Kidney tubule cell (primary cell): ENCODE measurements around the gene RAB10.
"Not testable (repeated sequence)": the region's sequence is repeated elsewhere in the genome, so short reads cannot be mapped to it uniquely, and the experiment has no call there.

ENCODE experiments used
- DNase-seq: peaks from one replicate; pipeline ENCODE4 v3.0.0-alpha.2; 2018; ENCODE audit warnings: low spot score

The RAB10 gene

DNA sequence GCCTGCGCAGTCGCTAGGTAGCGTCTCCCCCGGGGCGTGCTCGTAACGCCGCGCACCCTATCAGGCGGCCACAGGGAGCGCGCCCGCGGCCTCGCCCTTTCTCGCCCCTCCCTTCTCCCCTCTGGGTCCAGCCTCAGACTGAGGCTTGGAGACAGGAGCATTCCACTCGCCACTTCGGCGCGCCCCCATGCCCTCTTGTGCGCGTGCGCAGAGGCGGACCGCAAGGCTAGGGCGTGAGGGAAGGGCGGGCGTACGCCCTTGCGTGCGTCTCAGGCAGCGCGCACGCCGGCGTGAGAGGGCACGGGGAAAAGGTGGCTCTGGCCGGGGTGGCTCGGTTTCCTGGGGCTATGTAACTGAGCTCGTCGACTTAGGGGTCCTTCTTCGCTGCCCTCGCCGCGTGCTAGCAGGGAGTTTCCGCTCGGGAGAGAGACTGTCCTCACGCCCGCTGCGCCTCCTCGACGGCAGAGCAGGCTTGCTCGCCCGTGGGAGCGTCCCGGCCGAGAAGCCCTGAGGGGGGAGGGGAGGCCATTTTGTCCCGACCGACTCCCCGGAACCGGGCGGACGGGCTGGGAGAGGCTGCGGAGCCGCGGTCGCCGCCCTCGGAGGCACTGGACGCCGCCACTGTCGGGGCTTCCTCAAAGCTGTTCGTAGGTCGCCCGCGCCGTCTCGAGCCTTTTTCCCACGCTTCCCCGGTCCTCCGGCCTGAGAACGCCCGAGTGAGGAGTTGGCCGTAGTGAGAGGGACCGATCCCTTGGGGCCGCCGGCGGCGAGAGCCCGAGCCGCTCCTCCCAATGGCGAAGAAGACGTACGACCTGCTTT lies at the start of gene RAB10:
TSS of gene RAB10 (plus strand) at position 267 of the 819 bp plus-strand sequence. CDS start at position 792, 525 bp downstream.
- peak; percentile 99 for DNase-seq

DNA sequence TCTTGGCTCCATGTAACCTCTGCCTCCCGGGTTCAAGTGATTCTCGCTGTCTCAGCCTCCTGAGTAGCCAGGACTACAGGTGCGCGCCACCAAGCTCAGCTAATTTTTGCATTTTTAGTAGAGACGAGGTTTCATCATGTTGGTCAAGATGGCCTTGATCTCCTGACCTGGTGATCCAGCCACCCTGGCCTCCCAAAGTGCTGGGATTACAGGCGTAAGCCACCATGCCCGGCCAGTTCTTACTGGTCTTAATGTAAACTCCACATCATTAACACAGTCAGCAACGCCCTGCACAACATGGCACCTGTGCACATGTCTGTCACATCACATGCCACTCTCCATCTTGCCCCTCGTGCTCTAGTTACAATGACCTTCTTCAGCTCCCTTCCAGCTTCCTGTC lies 45.8 kb upstream of the RAB10 start:
- no peak for DNase-seq

DNA sequence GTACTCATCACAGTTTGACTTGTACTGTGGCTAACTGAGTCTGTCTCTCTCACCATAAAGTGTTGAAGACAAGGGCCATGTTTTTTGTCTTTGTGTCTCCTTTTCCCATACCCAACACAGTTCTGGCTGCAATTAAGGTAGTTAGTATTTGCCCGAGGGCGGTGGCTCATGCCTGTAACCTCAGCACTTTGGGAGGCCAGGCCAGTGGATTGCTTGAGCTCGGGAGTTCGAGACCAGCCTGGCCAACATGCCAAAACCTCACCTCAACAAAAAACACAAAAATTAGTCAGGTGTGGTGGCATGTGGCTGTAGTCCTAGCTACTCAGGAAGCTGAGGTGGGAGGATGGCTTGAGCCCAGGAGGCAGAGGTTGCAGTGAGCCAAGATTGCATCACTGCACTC lies 44.7 kb upstream of the RAB10 start:
- DNase-seq = no peak

DNA sequence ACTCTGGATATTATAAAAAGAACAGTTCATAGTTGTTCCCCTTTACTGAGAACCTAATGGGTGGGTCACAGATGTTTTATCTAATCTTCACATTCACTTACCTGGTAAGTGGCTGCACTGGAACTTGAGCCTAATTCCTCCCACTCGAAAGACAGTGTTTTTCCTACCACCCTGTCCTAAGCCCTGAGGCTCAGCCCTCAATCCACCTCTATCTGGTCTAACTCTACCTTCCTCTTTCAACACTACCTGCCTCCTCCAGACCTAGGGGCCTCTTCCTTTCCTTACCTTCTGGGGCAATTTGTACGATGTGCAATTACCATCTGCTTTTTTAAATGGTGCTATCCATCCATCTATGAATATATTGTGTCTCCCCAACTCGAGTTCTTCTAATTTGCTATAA lies 41.9 kb upstream of the RAB10 start:
- no peak for DNase-seq

DNA sequence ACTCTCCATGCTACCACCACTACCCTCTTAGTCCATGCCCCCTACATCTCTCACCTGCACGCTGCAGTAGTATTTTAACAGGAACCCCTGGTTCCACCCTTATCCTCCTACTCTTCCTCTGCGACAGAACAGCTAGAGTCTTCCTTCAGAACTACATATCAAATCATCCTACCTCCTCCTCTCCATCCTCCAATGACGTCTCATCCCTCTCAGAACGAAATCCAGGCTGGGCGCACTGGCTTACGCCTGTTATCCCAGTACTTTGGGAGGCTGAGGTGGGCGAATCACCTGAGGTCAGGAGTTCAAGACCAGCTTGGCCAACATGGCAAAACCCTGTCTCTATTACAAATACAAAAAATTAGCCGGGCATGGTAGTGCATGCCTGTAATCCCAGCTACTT lies 41.3 kb upstream of the RAB10 start:
- DNase-seq = no peak

DNA sequence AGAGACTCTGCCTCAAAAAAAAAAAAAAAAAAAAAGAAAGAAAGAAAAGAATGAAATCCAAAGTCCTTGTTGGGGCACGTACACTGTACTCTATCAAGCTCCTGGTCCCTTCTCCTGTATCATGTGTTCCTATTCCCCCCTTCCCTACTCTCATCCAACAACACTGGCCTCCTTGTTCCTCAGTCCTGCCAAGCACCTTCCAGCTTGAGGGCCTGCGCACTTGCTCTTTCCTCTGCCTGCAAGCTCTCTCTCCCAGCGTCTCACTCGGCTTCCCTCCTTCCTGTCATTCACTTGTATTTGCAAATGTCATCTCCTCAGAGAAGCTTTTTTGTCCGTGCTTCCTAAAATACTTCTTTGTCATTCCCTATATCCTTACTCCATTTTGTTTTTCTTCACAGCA lies 40.8 kb upstream of the RAB10 start:
- DNase-seq = no peak

DNA sequence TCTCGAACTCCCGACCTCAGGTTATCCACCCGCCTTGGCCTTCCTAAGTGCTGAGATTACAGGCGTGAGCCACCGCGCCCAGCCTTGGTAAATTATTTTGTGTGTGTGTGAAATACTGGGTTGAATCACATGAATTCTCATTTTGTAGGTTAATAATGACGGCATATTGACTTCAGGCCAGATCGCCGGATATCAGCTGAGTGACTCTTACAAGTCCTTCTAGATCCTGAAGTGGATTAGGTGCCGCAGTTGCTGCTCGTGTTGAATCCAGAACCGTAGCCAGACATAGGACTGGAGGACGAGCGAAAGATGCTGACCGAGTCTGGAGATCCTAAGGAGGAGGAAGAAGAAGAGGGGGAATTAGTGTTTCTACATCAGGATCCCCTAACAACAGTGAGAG lies 39.4 kb upstream of the RAB10 start:
- DNase-seq = no peak

DNA sequence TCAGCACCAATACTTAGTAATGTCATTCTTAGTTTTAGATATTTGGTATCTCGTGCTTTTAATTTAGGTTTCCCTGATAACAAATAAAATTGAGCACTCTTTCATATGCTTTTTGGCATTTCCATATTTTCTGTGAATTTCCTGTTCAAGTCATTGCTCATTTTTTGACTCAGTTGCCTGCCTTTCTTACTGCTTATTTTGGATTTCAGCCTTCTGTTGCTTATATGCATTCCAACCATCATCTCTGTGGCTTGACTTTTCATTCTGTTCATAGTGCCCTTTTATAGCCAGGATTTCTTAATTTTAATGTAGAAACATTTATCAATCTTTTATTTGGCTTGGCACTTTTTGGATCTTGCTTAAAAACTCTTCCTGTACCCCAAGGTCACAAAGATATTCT lies 37.0 kb upstream of the RAB10 start:
- DNase-seq = no peak

DNA sequence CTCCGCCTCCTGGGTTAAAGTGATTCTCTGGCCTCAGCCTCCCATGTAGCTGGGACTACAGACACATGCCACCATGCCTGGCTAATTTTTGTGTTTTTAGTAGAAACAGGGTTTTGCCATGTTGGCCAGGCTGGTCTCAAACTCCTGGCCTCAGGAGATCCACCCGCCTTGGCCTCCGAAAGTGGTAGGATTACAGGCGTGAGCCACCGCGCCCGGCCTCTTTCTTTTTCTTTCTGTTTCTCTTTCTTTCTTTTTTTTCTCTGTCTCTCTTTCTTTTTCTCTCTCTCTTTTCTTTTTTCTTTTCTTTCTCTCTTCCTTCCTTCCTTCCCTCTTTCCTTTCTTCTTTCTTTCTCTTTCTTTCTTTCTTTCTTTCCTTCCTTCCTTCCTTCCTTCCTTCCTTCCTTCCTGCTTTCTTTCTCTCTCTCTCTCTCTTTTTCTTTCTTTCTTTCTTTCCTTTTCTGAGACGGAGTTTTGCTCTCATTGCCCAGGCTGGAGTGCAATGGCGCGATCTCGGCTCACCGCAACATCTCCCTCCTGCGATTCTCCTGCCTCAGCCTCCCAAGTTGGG lies 35.0 kb upstream of the RAB10 start:
- not testable (repeated sequence) for DNase-seq

DNA sequence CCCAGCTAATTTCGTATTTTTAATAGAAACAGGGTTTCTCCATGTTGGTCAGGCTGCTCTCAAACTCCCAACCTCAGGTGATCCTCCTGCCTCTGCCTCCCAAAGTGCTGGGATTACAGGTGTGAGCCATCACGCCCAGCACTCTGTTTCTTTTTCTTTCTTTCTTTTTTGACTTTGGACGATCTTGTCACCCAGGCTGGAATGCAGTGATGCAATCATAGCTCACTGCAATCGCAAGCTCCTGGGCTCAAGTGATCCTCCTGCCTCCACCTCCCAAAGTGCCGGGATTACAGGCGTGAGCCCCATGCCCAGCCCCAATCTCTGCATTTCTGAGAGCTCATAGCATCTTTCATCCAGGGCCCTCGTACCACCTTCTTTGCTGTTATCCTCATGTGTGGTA lies 34.5 kb upstream of the RAB10 start:
- not testable (repeated sequence) for DNase-seq

DNA sequence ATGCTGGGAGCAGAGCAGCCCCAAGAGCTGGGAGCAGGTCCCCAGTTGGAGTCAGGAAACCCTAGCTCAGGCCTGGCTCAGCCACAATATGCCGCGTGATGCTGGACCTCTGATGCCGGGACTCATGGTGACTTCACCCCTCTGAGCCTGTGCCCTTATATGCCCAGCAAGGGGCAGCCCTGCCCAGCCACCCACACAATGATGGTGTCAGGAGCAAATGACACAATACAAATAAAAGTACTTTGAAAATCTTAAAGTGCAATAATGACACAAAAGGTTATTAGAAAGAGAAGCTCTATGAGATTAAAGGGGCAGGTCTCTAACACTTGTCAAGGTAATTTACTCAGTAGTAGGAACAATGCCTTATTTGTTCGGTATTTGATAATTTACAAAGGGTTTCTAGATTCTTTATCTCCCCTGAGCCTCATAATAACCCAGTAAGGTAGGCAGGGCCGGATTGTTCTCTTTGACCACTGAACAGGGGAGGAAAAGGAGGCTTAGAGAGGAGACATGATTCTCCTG lies 33.3 kb upstream of the RAB10 start:
- DNase-seq = peak; percentile 63

DNA sequence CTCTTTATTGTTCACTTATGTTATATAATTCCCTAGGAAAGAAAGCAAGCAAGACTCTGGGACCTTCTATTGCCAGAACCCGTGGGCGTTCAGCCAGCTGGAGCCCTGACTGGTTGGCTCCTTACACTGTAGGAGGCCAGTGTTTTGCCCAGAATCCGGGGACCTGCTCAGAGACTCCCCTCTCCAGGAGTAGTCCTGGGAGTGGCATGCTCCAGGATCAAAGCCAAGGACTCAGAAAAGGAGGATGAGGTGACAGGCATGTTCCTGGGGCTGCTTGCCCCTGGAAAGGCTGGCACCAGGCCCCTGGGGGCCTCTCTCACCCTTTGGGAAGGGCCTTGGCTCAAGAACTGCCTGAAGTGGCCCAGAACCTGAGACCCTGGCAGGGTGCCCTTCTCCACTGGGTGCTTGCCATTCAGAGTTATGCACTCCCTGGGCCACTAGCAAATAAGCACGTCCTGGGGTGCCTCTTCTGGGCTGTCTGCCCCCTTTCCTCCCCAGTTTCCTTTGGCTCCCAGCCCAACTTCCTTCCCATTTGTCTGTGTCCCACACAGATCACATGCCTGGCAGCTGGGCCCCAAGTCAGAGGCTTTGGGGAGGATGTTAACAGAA lies 32.0 kb upstream of the RAB10 start:
- no peak for DNase-seq

DNA sequence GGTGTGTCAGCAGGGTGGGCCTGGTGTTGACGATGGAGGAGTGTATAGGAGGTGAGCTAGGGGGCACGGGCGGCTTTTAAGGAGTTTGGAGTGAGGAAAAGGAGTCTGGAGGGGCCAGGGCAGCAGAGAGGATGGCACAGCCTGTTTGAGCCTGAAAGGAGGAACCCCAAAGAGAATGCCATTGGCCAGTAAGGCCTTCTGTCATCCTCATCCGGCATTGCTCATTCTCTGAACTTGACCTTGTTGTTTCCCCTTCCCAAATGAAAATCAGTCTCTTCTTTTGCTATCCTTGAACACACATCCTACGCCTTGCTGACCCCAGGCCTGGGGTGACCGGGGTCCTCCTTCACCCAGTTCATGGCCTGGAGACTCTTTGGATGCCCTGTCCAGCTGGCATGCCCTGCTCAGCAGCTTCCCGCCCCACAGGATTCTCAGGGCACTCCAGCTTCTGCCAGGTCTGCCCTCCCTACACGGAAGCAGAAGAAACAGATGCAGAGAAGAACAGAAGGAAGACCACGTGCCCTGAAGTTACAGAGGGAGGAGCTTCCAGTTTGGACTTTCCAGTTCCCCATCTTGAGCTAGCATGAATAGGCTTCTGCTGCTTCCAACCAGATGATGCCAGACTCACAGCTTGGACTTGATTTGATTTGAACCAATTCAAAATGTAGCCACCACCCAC lies 31.1 kb upstream of the RAB10 start:
- no peak for DNase-seq

DNA sequence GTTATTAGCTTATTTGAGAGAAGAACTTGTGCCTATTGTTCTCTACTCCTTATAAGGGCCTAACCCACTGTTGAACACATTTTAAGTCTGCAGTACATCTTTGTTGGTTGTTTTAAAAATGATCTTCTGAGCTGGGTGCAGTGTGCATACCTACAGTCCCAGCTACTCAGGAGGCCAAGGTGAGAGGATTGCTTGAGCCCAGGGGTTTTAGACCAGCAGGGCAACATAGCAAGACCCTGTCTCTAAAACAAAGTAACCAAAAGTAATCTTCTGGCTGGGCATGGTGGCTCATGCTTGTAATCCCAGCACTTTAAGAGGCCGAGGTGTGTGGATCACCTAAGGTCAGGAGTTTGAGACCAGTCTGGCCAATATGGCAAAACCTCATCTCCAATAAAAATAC lies 25.8 kb upstream of the RAB10 start:
- no peak for DNase-seq

DNA sequence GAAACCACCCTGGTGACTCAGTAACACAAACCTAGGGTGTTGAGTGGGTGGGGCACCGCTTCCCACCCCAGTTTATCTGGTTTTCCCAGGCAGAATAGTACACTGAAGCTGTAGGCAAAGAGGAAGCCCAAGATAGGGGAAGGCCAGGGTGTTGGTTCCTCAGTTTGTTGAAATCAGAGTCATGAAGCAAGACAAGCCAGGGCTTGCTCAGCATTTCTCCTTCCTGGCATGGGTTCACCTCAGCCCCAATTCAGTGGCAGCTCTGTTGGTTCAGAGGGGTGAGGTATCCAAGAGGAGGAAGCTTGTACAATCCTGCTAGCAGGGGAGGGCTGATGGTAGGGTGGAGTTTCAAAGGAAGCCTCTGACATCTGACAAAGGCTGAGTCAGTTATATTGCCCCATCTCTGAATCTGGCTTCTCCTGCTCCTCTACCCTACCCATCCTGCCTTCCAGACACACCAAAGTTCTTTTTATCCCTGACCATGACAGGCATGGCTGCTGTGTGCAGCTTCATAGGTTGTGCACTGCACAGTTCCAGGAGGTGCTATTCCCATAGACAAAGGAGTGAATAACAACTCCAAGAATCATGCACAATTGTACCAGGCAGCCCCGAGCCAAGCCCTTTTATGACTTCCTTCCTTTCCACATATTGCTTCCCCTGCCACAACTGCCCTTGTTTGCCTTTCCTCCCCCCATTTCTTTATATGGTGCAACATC lies 24.9 kb upstream of the RAB10 start:
- peak; percentile 80 for DNase-seq

DNA sequence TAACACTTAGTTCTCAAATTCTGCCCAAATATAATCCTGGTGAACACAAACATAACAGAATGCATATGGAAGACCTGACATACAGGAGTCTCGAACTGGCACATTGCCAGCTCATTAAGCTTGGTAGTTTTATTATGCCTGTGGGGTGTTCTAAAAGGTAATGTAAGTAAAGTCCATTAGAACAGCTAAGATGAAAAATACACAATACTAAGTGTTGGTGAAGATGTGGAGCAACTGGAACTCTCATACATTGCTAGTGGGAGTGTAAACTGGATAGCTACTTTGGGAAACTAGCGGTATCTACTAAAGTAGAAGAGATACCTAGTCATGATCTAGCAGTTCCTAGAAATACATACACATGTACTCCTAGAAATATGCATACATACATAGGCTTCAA lies 24.3 kb upstream of the RAB10 start:
- DNase-seq = no peak

DNA sequence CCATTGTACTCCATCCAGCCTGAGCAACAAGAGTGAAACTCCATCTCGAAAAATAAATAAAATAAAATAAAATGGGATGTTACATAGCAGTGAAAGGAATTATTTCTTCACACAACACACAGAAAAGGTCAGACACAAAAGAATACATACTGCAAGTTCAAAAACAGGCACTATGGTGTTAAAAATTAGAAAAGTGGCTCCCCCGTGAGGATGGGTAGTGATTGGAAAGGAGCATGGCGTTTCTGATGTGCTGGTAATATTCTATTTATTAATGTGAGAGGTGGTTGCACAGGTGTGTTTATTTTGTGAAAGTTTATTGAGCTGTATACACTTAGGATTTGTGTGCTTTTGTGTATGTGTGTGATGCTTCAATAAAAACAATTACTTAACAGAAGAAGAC lies 22.9 kb upstream of the RAB10 start:
- no peak for DNase-seq

DNA sequence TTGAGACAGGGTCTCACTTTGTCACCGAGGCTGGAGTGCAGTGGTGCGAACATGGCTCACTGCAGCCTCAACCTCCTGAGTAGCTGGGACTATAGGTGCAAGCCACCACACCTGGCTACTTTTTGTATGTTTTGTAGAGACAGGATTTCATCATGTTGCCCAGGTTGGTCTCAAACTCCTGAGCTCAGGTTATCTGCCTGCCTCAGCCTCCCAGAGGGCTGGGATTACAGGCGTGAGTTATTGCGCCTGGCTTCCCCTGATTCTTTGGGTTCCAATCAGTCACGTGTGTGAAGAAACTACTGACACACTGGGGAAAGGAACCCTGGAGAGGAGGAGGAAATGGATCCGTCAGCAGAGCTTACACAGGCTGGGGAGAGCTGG lies 22.3 kb upstream of the RAB10 start:
- DNase-seq = no peak

DNA sequence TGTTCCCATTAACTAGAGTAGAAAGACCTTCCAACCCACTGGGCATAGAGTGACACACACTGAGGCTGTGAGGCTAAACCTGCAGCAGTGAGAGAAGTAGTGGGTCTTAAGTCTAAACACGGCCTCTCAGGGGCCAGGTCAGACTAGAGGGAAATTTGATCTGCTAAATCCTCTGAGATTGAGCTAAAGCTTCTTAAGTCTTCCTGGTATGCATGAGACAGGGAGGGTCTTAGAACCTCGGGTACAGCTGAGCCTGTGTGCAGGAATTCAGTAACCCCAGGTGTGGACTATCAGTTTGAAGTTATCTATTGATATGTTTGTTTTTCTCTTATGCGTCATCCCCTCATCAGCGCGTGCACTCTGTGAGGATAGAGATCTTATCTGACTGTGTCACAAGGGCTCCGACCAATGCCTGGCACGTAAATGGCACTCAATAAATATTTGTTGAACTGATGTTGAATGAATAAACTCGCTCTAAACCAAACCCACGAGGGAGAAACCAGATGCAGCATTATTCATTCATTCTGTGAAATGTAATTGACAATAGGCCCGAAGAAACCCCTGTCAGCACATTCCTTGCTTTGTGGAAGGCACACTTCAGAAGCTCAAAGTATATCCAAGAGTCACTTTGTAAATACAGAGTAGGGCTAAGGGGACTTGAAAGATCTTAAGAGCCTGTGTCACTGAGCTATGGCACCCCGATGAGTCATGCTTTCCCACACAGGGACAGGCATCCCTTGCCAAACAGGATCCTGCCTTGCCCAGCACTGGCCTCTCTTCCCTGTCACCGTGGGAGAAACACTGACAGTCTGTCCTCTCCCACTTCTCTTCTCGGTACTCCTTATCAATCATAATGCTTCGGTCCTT lies 21.7 kb upstream of the RAB10 start:
- peak; percentile 85 for DNase-seq

DNA sequence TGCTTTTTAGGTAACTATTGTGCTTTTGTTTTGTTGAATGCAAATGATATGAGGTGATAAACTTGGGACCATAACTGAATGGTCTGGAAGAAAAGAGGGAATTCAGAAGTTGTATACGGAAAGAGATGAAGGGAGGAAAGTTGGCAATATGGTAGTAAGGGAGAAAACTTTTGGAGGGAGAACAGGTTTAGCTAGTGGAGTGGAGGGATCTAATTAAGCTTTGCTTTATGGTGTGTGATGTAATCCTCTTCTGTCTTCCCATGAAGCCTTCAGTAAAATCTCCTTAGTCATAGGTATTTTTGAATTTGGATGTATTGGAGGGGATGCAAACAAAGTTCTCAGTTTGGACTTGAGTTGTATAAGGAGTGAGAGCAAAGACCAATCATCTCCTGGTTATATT lies 20.2 kb upstream of the RAB10 start:
- no peak for DNase-seq
